A673 (cell line): ENCODE measurements around the gene PMAIP1. TPM values are rescaled to one million over a fixed set of nuclear protein-coding genes. Genes with fewer than 3 reads are reported as not detected.

Source experiments
- BruUV-seq: library from RNA; stranded (reverse); fragments of 400-500 nt; replicated peaks from 2 replicates; lab custom pipeline; 2021; lab: Mats Ljungman, UMichigan
- CTCF ChIA-PET: fragments of 300-600 bp; sonication (Branson Sonifier 250); formaldehyde crosslinking; loops from one replicate; lab custom pipeline; 2022; ENCODE audit warnings: antibody characterized with exemption; lab: Charles Lee
- POLR2A ChIA-PET: fragments of 300-600 bp; sonication (Branson Sonifier 250); formaldehyde crosslinking; loops from one replicate; lab custom pipeline; 2022; ENCODE audit warnings: antibody characterized with exemption; ENCODE audit not compliant: low non-redundant PET; lab: Charles Lee
- DNase-seq: peaks from one replicate; pipeline ENCODE4 v3.0.0-alpha.2; 2015; ENCODE audit warnings: low spot score
- H3K27ac ChIP-seq: fragments of 200-600 bp; sonication (generic); 2 replicates; pipeline ENCODE4 v1.5.1; 2016; ENCODE audit warnings: mixed run types, low read depth, mild to moderate bottlenecking, mixed read lengths, antibody characterized with exemption, low read length; ENCODE audit not compliant: poor library complexity, severe bottlenecking
- H3K27me3 ChIP-seq: fragments of 200-600 bp; sonication (generic); replicated peaks from 2 replicates; pipeline ENCODE4 v1.6.1; 2017; ENCODE audit warnings: mixed run types, low read depth, mild to moderate bottlenecking, mixed read lengths, antibody characterized with exemption, low read length; ENCODE audit not compliant: insufficient read depth, poor library complexity
- H3K36me3 ChIP-seq: fragments of 200-600 bp; sonication (generic); 2 replicates; pipeline ENCODE4 v1.6.1; 2016; ENCODE audit warnings: mixed run types, mild to moderate bottlenecking, mixed read lengths, antibody characterized with exemption, low read length; ENCODE audit not compliant: insufficient read depth, poor library complexity, severe bottlenecking
- H3K4me1 ChIP-seq: fragments of 200-600 bp; sonication (generic); 2 replicates; pipeline ENCODE4 v1.6.1; 2017; ENCODE audit warnings: mixed run types, mild to moderate bottlenecking, mixed read lengths, antibody characterized with exemption, low read length; ENCODE audit not compliant: insufficient read depth, poor library complexity, severe bottlenecking
- H3K4me3 ChIP-seq: fragments of 200-600 bp; sonication (generic); 2 replicates; pipeline ENCODE4 v1.5.1; 2016; ENCODE audit warnings: low read depth, mixed run types, mild to moderate bottlenecking, mixed read lengths, low read length; ENCODE audit not compliant: poor library complexity, severe bottlenecking
- H3K9me3 ChIP-seq: fragments of 200-600 bp; sonication (generic); 2 replicates; pipeline ENCODE4 v1.6.1; 2016; ENCODE audit warnings: mixed run types, low read depth, mild to moderate bottlenecking, mixed read lengths, antibody characterized with exemption, low read length; ENCODE audit not compliant: poor library complexity, severe bottlenecking
- EZH2 ChIP-seq: fragments of 200-600 bp; sonication (generic); IDR thresholded peaks from 2 replicates; pipeline ENCODE4 v1.6.1; 2017; ENCODE audit warnings: borderline replicate concordance, low read depth, mild to moderate bottlenecking, mixed read lengths, antibody characterized with exemption, low read length; ENCODE audit not compliant: poor library complexity, severe bottlenecking
- intact Hi-C: fragments of 100-400 bp; cut with micrococcal nuclease; formaldehyde crosslinking; loops from one replicate; pipeline ENCODE4 v1.10.0; 2022; ENCODE audit not compliant: unreplicated experiment
- total RNA-seq: library from RNA; stranded (reverse); gene quantifications from 2 replicates; pipeline ENCODE4 v1.2.3, GENCODE V29; 2021
- TF ChIP-seq, protein P1 (sequence below): fragments of 300-800, 200-600 bp; sonication (generic); conservative IDR thresholded peaks from 2 replicates; pipeline ENCODE4 v1.5.1; 2017; ENCODE audit warnings: low read depth, mild to moderate bottlenecking, antibody characterized with exemption, low read length, moderate library complexity, mixed read lengths

PMAIP1 gene
- total RNA-seq, 1 experiment from 2014 or later: 43.6 TPM

GRCh38 chr18:59902131-59902992, 2.6 kb downstream of the PMAIP1 start:
- Histone ChIP-seq H3K4me3 (peak overlapping the region; percentile 95), H3K4me1 (peaks cover 24% of the 10 kb centered on the region), H3K27me3 (no peaks in the 10 kb centered on the region), H3K36me3 (peaks cover 20% of the 10 kb centered on the region), H3K27ac (no peak overlapping the region), H3K9me3 (no peaks in the 10 kb centered on the region)
- ChIA-PET POLR2A (no interaction called here), CTCF (no interaction called here)
- no peak for TF ChIP-seq EZH2
- TF ChIP-seq, protein P1, sequence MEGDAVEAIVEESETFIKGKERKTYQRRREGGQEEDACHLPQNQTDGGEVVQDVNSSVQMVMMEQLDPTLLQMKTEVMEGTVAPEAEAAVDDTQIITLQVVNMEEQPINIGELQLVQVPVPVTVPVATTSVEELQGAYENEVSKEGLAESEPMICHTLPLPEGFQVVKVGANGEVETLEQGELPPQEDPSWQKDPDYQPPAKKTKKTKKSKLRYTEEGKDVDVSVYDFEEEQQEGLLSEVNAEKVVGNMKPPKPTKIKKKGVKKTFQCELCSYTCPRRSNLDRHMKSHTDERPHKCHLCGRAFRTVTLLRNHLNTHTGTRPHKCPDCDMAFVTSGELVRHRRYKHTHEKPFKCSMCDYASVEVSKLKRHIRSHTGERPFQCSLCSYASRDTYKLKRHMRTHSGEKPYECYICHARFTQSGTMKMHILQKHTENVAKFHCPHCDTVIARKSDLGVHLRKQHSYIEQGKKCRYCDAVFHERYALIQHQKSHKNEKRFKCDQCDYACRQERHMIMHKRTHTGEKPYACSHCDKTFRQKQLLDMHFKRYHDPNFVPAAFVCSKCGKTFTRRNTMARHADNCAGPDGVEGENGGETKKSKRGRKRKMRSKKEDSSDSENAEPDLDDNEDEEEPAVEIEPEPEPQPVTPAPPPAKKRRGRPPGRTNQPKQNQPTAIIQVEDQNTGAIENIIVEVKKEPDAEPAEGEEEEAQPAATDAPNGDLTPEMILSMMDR: no peak
- no TSS peak for BruUV-seq
- intact Hi-C loops: no loop called here
- no peak for DNase-seq

GRCh38 chr18:59902993-59903610, 3.3 kb downstream of the PMAIP1 start:
- intact Hi-C loops: no loop called here
- Histone ChIP-seq H3K4me3 (no peak overlapping the region), H3K4me1 (peaks cover 24% of the 10 kb centered on the region), H3K27ac (no peak overlapping the region), H3K36me3 (peaks cover 20% of the 10 kb centered on the region), H3K9me3 (no peaks in the 10 kb centered on the region), H3K27me3 (no peaks in the 10 kb centered on the region)
- TF ChIP-seq, protein P1: no peak
- no peak for TF ChIP-seq EZH2
- no peak for DNase-seq
- ChIA-PET POLR2A (no interaction called here), CTCF (no interaction called here)
- no TSS peak for BruUV-seq

- Histone ChIP-seq H3K9me3 (no peaks in the 10 kb centered on the region), H3K27ac (no peak overlapping the region), H3K36me3 (peaks cover 20% of the 10 kb centered on the region), H3K4me3 (no peak overlapping the region), H3K27me3 (no peaks in the 10 kb centered on the region), H3K4me1 (peaks cover 20% of the 10 kb centered on the region)
- BruUV-seq: no TSS peak
- intact Hi-C loops: no loop called here
- ChIA-PET POLR2A (no interaction called here), CTCF (no interaction called here)
- no peak for DNase-seq
- TF ChIP-seq, protein P1: no peak
- no peak for TF ChIP-seq EZH2
Observed at GRCh38 chr18:59904011-59904601, 4.3 kb downstream of the PMAIP1 start.
